Ascending aorta (tissue), 2 donors: Measurements from ENCODE around the gene TRANK1. TPM values are rescaled to one million over a fixed set of nuclear protein-coding genes. Genes with fewer than 3 reads are reported as not detected.

Experiments
- DNase-seq, 2 donors: peaks; one replicate each; pipeline ENCODE4 v3.0.0-alpha.2; 2019; ENCODE audit warnings: low spot score in 2 of 2
- H3K27ac ChIP-seq, 2 donors: fragments of 200-600 bp; sonication (generic); one replicate each; pipeline ENCODE4 v1.5.1; 2016 to 2017; ENCODE audit warnings: mild to moderate bottlenecking in 1 of 2
- H3K27me3 ChIP-seq: fragments of 200-600 bp; sonication (generic); one replicate; pipeline ENCODE4 v1.5.1; 2017
- H3K36me3 ChIP-seq, 2 donors: fragments of 200-600 bp; sonication (generic); one replicate each; pipeline ENCODE4 v1.5.1; 2016
- H3K4me1 ChIP-seq, 2 donors: fragments of 200-600 bp; sonication (generic); one replicate each; pipeline ENCODE4 v1.5.1; 2016 to 2017; ENCODE audit warnings: mild to moderate bottlenecking in 1 of 2
- H3K4me3 ChIP-seq, 2 donors: fragments of 200-600 bp; sonication (generic); one replicate each; pipeline ENCODE4 v1.5.1; 2016 to 2017; ENCODE audit warnings: mild to moderate bottlenecking in 1 of 2
- H3K9me3 ChIP-seq, 2 donors: fragments of 200-600 bp; sonication (generic); one replicate each; pipeline ENCODE4 v1.5.1; 2016
- intact Hi-C: fragments of 100-400 bp; cut with DNase I; formaldehyde crosslinking; loops from one replicate; pipeline ENCODE4 v1.15.1; 2023
- total RNA-seq: library from RNA; depleted of rRNA; stranded (reverse); fragments of >200 nt; gene quantifications from one replicate; pipeline ENCODE4 v1.1.0, GENCODE V29; 2016
- TF ChIP-seq, protein P1 (sequence below), 3 experiments: fragments of 200-600 bp in 2 of 3; fragments of 450-650 bp in 1 of 3; sonication (generic) in 2 of 3; IDR thresholded peaks; one replicate each; pipeline ENCODE4 v1.5.1; 2016 to 2019; ENCODE audit warnings: antibody characterized with exemption in 3 of 3, mild to moderate bottlenecking in 1 of 3, moderate library complexity in 1 of 3

Gene TRANK1
- total RNA-seq, 1 donor from 2014 or later, result 14.8 TPM

DNA sequence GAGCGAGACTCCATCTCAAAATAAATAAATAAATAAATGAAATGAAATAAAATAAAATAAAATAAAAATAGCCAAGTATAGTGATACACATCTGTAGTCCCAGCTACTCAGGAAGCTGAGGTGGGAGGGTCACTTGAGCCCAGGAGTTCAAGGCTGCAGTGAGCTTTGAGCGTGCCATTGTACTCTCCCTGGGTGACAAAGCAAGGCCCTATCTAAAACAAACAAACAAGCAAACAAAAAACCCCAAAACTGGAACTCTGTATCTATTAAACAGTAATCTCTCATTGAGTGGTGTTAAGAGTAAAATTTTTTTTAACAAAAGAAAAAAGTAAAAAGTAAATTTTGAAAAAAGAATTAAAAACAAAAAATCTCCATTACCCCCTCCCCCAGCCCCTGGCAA lies 27.3 kb upstream of the TRANK1 start:
- no peak for DNase-seq
- intact Hi-C loops, result no loop called here
- Histone ChIP-seq H3K27ac (no peak overlapping the region), H3K9me3 (no peaks in the 10 kb centered on the region), H3K4me1 (no peaks in the 10 kb centered on the region), H3K4me3 (no peak overlapping the region), H3K27me3 (no peaks in the 10 kb centered on the region), H3K36me3 (no peaks in the 10 kb centered on the region)
- TF ChIP-seq, protein P1, sequence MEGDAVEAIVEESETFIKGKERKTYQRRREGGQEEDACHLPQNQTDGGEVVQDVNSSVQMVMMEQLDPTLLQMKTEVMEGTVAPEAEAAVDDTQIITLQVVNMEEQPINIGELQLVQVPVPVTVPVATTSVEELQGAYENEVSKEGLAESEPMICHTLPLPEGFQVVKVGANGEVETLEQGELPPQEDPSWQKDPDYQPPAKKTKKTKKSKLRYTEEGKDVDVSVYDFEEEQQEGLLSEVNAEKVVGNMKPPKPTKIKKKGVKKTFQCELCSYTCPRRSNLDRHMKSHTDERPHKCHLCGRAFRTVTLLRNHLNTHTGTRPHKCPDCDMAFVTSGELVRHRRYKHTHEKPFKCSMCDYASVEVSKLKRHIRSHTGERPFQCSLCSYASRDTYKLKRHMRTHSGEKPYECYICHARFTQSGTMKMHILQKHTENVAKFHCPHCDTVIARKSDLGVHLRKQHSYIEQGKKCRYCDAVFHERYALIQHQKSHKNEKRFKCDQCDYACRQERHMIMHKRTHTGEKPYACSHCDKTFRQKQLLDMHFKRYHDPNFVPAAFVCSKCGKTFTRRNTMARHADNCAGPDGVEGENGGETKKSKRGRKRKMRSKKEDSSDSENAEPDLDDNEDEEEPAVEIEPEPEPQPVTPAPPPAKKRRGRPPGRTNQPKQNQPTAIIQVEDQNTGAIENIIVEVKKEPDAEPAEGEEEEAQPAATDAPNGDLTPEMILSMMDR (IDR thresholded peaks at IDR 0.05), result no peak

DNA sequence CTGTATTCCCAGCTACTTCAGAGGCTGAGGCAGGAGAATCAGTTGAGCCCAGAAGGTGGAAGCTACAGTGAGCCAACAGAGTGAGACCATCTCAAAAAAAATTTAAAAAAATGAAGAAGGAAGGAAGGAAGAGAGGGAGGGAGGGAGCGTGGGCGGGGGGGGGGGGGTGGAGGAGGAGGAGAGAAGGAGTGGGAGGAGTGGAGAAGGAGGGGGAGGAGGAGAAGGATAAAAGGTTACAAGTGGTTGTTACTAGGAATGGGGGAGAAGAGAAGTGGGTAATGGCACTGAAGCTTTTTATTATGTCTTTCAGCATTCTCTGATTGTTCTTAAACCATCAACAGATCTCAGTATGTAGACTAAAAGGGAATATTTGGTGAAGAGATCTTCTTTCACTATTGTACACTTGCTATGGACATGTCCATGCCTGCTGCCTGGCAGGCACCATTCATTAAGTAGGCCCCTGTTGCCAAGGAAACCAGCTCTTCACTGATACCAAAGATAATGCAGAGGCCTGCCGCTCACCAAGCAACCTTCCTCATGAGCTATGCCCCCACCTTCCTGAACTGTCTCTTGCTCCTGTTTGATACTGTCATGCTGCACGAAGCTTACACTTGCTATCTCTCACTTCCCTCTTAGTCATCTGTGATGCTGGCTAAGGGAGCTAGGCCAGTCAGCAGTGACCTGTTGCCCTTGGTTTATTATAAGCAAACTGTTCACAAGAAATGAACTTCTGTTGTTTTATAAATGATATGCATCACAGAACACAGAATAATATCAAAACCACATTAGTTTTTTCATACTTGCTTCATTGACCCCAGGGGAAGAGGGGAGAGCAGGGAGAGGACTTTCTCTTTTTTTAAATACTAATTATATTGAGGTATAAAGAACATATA lies 24.9 kb upstream of the TRANK1 start:
- no peaks in the 10 kb centered on the region for H3K27me3 ChIP-seq
- H3K4me3 ChIP-seq, result no peak overlapping the region
- H3K36me3 ChIP-seq, result no peaks in the 10 kb centered on the region
- intact Hi-C loops, result no loop called here
- TF ChIP-seq, protein P1 (IDR thresholded peaks at IDR 0.05), result no peak
- H3K27ac ChIP-seq, result no peak overlapping the region
- DNase-seq, result no peak
- H3K9me3 ChIP-seq, result no peaks in the 10 kb centered on the region
- no peaks in the 10 kb centered on the region for H3K4me1 ChIP-seq

DNA sequence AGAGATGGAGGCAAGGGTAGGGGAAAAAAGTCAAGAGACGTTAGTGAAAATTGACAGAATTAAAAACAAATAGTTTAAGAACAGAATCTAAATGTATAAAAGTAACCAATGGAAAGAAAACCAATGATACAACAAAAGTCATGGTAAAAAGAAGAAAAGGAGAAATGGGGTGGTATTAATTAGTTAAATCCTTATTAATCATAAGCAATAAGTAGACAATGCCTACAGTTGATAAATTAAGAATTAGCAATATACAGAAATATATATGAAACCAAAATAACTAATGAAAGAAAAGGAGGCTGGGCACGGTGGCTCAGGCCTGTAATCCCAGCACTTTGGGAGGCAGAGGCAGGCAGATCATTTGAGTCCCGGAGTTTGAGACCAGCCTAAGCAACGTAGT lies 24.2 kb upstream of the TRANK1 start:
- intact Hi-C loops, result no loop called here
- Histone ChIP-seq H3K27me3 (no peaks in the 10 kb centered on the region), H3K9me3 (no peaks in the 10 kb centered on the region), H3K27ac (no peak overlapping the region), H3K36me3 (no peaks in the 10 kb centered on the region), H3K4me3 (no peak overlapping the region), H3K4me1 (no peaks in the 10 kb centered on the region)
- TF ChIP-seq, protein P1 (IDR thresholded peaks at IDR 0.05), result no peak
- no peak for DNase-seq

DNA sequence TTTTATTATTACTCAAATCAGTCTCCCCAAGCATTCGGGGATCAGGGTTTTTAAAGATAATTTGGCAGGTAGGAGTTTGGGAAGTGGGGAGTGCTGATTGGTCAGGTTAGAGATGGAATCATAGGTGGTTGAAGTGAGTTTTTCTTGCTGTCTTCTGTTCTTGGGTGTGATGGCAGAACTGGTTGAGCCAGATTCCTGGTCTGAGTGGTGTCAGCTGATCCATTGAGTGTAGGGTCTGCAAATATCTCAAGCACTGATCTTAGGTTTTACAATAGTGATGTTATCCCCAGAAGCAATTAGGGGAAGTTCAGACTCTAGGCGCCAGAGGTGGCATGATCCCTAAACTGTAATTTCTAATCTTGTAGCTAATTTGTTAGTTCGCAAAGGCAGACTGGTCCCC lies 20.6 kb upstream of the TRANK1 start:
- no peaks in the 10 kb centered on the region for H3K27me3 ChIP-seq
- TF ChIP-seq, protein P1 (IDR thresholded peaks at IDR 0.05), result no peak
- no peaks in the 10 kb centered on the region for H3K4me1 ChIP-seq
- no peak overlapping the region for H3K4me3 ChIP-seq
- no peaks in the 10 kb centered on the region for H3K36me3 ChIP-seq
- H3K27ac ChIP-seq, result no peak overlapping the region
- no peak for DNase-seq
- H3K9me3 ChIP-seq, result no peaks in the 10 kb centered on the region
- intact Hi-C loops, result no loop called here

DNA sequence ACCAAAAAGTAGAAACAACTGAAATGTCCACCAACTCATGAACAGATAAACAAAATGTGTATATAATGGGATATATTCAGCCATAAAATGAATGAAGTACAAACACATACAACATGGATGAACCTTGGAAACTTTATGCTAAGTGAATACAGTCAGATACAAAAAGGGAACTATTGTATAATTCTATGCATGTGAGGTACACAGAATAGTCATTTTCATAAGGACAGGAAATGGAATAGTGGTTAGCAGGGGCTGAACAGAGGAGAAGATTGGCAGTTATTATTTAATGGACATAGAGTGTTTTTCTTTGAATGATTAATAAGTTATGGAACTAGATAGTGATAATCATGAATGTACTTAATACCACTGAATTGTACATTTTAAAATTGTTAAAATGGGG lies 20.0 kb upstream of the TRANK1 start:
- H3K27me3 ChIP-seq, result no peaks in the 10 kb centered on the region
- no peak overlapping the region for H3K4me3 ChIP-seq
- no peaks in the 10 kb centered on the region for H3K36me3 ChIP-seq
- H3K4me1 ChIP-seq, result no peaks in the 10 kb centered on the region
- H3K9me3 ChIP-seq, result no peaks in the 10 kb centered on the region
- no peak overlapping the region for H3K27ac ChIP-seq
- TF ChIP-seq, protein P1 (IDR thresholded peaks at IDR 0.05), result no peak
- intact Hi-C loops, result no loop called here
- no peak for DNase-seq
